Subcutaneous abdominal adipose tissue (tissue), 5 donors: ENCODE results near the gene AK5.

Source experiments
- H3K27ac ChIP-seq: one replicate; pipeline ENCODE4 v1.7.0; 2013; ENCODE audit warnings: low read depth, mild to moderate bottlenecking, inconsistent platforms, low read length, moderate library complexity
- H3K27me3 ChIP-seq, 5 donors: one replicate each; pipeline ENCODE4 v1.7.0; 2013; ENCODE audit warnings: low read length in 5 of 5, inconsistent platforms in 1 of 5; ENCODE audit not compliant: control insufficient read depth in 5 of 5, insufficient read depth in 4 of 5
- H3K36me3 ChIP-seq, 5 donors: one replicate each; pipeline ENCODE4 v1.7.0; 2013; ENCODE audit warnings: low read length in 5 of 5; ENCODE audit not compliant: control insufficient read depth in 5 of 5, insufficient read depth in 5 of 5
- H3K4me1 ChIP-seq, 5 donors: one replicate each; pipeline ENCODE4 v1.7.0; 2013; ENCODE audit warnings: low read length in 5 of 5, mild to moderate bottlenecking in 3 of 5, moderate library complexity in 1 of 5; ENCODE audit not compliant: control insufficient read depth in 5 of 5, insufficient read depth in 5 of 5
- H3K4me3 ChIP-seq, 5 donors: one replicate each; pipeline ENCODE4 v1.7.0; 2013; ENCODE audit warnings: low read length in 5 of 5, low read depth in 1 of 5
- H3K9ac ChIP-seq, 5 donors: one replicate each; pipeline ENCODE4 v1.7.0; 2013; ENCODE audit warnings: low read length in 5 of 5, mild to moderate bottlenecking in 4 of 5, moderate library complexity in 3 of 5
- H3K9me3 ChIP-seq, 5 donors: one replicate each; pipeline ENCODE4 v1.7.0; 2013; ENCODE audit warnings: low read length in 5 of 5; ENCODE audit not compliant: control insufficient read depth in 5 of 5
- donor health status: healthy.
- donor health status: healthy.
- donor health status: healthy.
- donor health status: healthy.
- donor health status: healthy.

Gene AK5

DNA sequence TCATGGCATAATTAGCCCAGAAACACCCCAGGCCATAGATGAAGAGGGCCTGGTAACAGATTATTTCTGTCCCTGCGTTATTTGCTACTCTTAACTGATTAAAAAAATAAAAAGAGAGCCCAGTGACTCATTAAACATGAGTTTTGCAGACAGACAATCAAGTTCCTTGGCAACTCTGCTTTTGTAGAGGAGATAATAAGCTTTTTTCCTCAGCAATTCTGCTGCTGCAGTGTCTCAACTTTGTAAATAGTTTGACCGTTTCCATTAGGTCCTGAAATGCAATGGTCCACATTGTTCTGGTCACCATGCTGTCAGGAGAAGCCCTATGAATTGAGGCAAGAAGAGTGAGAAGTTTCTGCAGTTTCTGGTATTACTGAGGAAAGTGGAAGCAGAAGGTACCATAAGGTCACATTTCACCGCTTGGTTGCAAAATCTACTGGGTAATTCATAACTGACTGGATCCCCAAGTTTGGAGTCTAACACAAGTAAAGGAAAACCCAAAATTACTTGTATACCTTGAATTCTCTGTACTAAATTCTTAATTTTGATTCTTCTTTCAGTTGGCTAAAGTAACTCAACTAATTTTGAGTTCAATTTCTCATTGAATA is 261.1 kb downstream of the AK5 start:
- H3K4me1 ChIP-seq = peaks cover 0 to 7% (median 0%) of the 10 kb centered on the region in 5 donors
- H3K9ac ChIP-seq = no peak overlapping the region
- no peak overlapping the region for H3K4me3 ChIP-seq
- H3K27ac ChIP-seq = no peak overlapping the region
- no peaks in the 10 kb centered on the region for H3K9me3 ChIP-seq
- H3K27me3 ChIP-seq = no peaks in the 10 kb centered on the region
- no peaks in the 10 kb centered on the region for H3K36me3 ChIP-seq

DNA sequence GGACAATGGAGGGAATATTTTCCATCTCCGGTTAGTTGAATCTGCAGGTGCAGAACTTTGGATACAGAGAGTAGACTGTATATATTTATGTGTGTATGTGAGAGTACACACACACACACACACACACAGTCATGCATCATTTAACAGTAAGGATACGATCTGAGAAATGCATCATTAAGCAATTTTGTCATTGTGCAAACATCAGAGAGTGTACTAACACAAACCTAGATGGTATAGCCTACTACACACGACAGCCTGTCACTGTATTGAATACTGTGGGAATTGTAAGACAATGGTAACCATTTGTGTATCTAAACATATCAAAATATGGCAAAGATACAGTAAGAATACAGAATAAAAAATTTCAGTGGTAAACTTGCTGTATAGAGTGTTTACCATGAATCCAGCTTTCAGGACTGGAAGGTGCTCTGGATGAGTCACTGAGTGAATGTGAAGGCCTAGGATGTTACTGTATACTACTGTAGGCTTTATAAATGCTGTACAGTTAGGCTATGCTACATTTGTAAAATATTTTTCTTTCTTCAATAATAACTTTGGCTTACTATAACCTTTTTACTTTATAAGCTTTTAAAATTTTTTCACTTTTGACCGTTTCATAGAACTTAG is 262.1 kb downstream of the AK5 start:
- H3K4me1 ChIP-seq = peaks cover 0 to 7% (median 3%) of the 10 kb centered on the region in 5 donors
- no peak overlapping the region for H3K4me3 ChIP-seq
- no peaks in the 10 kb centered on the region for H3K27me3 ChIP-seq
- no peaks in the 10 kb centered on the region for H3K9me3 ChIP-seq
- no peak overlapping the region for H3K27ac ChIP-seq
- H3K9ac ChIP-seq = no peak overlapping the region
- no peaks in the 10 kb centered on the region for H3K36me3 ChIP-seq

DNA sequence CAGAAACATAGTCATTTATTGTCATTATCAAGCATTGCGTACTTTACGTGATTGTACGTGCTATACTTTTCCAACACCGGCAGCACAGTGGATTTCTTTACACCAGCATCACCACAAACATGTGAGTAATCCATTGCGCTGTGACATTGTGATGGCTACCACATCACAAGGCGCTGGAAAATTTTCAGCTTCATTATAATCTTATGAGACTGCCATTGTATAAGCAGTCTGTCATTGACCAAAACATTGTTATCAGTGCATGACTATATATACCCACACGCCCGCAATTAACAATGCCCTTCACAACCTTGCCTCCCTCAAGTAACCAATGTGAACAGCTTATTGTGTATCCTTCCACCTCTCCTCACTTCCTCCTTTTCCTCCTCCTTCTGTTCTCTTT is 263.0 kb downstream of the AK5 start:
- Histone ChIP-seq H3K9me3 (no peaks in the 10 kb centered on the region), H3K36me3 (no peaks in the 10 kb centered on the region), H3K27me3 (no peaks in the 10 kb centered on the region), H3K4me3 (no peak overlapping the region), H3K9ac (no peak overlapping the region), H3K27ac (no peak overlapping the region), H3K4me1 (peaks cover 0 to 7% (median 0%) of the 10 kb centered on the region in 5 donors)

DNA sequence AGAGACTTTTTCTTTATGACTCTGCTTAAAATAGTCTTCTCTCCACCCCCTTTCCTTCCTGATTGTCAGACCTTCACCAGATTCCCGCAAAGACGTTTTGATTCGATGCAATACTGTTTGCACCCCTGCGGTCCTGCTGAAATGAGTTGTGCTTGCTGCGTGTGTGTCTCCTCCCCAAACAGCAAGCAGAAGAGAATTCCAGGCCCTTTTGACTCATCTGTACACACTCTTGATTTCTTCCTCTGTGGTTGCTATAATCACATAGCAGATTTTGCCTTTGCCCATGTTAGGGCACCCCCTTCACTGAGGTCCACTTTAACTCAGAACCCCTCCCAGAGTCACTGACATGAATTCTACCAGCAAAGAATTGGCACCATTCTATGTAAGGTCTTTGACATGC is 264.2 kb downstream of the AK5 start:
- Histone ChIP-seq H3K36me3 (no peaks in the 10 kb centered on the region), H3K4me3 (no peak overlapping the region), H3K27me3 (no peaks in the 10 kb centered on the region), H3K9ac (no peak overlapping the region), H3K4me1 (peaks cover 0 to 4% (median 0%) of the 10 kb centered on the region in 5 donors), H3K27ac (no peak overlapping the region), H3K9me3 (no peaks in the 10 kb centered on the region)

DNA sequence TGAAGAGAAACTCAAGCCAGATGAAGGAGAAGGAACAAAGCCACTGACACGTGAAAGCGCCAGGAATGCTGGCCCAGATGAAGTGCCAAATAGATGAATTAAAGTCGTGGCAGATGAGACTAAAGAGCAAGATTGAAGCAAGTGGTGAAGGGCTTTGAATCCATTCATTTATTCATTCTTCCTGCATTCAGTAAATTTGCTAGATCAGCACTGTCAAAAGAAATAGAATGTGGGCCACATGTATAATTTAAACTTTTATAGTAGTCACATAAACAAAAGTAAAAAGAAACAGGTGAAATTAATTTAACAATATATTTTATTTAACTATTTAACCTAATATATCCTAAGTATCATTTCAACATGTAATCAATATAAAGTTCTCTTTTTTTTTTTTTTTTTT is 265.1 kb downstream of the AK5 start:
- Histone ChIP-seq H3K9me3 (no peaks in the 10 kb centered on the region), H3K4me1 (peaks cover 0 to 4% (median 0%) of the 10 kb centered on the region in 5 donors), H3K27ac (no peak overlapping the region), H3K36me3 (no peaks in the 10 kb centered on the region), H3K9ac (no peak overlapping the region), H3K27me3 (no peaks in the 10 kb centered on the region), H3K4me3 (no peak overlapping the region)

DNA sequence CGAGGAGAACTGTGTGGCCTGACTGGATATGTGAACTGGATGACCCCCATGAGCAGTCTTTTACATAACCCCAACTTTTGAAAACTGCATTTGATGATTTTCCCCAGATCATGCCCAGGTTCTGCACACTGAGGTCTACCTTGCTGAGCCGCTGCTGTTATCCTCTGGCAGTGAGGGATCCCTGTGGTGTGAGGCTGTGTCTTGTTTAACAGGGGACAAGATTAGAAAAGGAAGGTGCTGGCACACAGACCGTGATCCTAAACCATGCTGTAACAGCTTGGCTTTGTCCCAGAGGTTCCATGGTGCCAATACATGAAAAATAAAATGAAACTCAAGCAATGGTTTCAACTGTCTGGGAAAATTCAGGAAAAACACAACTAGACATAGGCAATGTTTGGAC is 266.5 kb downstream of the AK5 start:
- H3K27me3 ChIP-seq = no peaks in the 10 kb centered on the region
- no peak overlapping the region for H3K4me3 ChIP-seq
- H3K9ac ChIP-seq = no peak overlapping the region
- H3K36me3 ChIP-seq = no peaks in the 10 kb centered on the region
- H3K9me3 ChIP-seq = no peaks in the 10 kb centered on the region
- no peak overlapping the region for H3K27ac ChIP-seq
- peaks cover 0 to 4% (median 0%) of the 10 kb centered on the region in 5 donors for H3K4me1 ChIP-seq

DNA sequence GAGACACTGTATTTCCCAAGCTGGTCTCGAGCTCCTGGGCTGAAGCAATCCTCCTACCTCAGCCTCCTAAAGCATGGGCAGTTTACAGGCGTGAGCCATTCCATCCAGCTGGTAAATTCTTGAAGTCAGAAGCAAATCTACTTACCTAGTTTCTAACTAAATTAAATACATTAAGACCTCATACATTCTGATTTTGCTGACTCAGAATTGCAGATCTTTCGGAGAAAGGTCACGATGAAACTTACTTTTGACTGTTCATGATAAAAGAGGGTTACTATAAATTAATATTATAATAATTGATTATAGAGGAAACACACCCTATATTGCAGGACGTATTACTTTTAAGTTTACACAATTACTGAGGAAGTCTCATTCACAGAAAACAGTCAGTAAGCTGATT is 268.3 kb downstream of the AK5 start:
- H3K27ac ChIP-seq = no peak overlapping the region
- H3K36me3 ChIP-seq = no peaks in the 10 kb centered on the region
- H3K4me3 ChIP-seq = no peak overlapping the region
- H3K9me3 ChIP-seq = no peaks in the 10 kb centered on the region
- peaks cover 0 to 4% (median 0%) of the 10 kb centered on the region in 5 donors for H3K4me1 ChIP-seq
- H3K27me3 ChIP-seq = no peaks in the 10 kb centered on the region
- H3K9ac ChIP-seq = no peak overlapping the region

DNA sequence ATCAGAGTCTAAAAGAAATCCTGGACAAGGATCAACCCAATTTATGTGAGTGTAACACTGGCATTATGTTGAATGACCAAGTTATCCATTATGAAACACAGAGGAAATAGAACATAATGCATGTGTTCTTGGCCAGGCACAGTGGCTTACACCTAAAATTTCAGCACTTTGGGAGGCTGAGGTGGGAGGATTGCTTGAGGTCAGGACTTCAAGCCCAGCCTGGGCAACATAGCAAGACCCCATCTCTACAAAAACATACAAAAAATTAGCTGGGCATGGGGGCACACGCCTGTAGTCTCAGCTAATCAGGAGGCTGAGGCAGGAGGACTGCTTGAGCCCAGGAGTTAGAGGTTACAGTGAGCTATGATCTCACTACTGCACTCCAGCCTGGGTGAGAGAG is 270.8 kb downstream of the AK5 start:
- Histone ChIP-seq H3K27me3 (no peaks in the 10 kb centered on the region), H3K4me1 (peaks cover 0 to 4% (median 0%) of the 10 kb centered on the region in 5 donors), H3K9ac (no peak overlapping the region), H3K36me3 (no peaks in the 10 kb centered on the region), H3K9me3 (no peaks in the 10 kb centered on the region), H3K4me3 (no peak overlapping the region), H3K27ac (no peak overlapping the region)

DNA sequence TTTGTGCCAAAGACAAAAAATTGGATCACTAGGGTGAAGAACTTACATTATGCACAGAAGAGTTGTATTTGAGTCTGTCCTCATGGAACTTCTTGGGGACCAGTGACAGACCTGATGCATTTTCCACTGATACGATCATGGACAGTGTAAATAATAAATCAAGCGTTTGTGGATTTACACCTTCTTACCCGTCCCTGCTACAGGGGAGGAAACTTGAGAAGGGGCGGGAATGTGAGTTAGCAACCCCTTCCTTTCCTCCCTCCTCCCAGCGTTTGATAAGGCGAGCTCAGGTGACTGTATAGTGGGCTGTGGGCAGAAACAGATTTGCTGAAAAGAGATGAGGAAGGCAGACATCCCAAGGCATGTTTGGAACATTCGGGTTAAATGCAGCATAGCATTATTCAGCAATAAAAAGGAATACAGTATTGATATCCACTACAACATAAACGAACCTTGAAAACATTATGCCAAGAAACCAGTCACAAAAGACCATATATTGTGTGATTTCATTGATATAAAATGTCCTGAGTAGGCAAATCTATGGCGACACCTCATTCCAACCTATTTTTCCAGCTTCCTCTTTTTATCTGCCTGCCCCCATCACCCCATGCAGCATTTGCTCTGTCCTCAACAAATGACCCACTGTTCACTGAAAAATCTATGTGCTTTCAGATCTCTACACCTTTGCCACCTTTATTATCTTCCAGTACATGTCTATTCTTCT is 271.9 kb downstream of the AK5 start:
- Histone ChIP-seq H3K36me3 (peaks cover 0 to 2% (median 0%) of the 10 kb centered on the region in 5 donors), H3K9ac (no peak overlapping the region), H3K4me1 (no peaks in the 10 kb centered on the region), H3K4me3 (no peak overlapping the region), H3K27me3 (no peaks in the 10 kb centered on the region), H3K9me3 (peaks cover 0 to 2% (median 0%) of the 10 kb centered on the region in 5 donors), H3K27ac (no peak overlapping the region)

DNA sequence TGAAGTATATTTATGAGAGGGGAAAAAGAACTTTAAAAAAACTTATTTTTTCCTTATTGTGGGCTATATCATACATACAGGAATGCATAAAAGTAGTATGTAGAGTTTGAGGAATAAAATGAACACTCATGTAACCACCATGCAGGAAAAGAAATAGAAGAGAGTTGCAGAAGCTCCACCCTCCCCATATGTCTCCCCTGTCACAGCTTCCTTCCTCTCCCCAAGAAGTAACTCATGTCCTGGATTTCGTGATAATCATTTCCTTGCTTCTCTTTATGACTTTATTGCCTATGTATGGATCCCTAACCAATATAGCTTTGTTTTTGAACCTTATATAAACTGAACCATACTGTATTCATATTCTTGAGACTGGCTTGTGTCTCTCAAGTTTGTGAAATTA is 274.2 kb downstream of the AK5 start:
- H3K4me3 ChIP-seq = no peak overlapping the region
- no peaks in the 10 kb centered on the region for H3K4me1 ChIP-seq
- H3K27ac ChIP-seq = no peak overlapping the region
- peaks cover 0 to 13% (median 3%) of the 10 kb centered on the region in 5 donors for H3K36me3 ChIP-seq
- peaks cover 0 to 2% (median 0%) of the 10 kb centered on the region in 5 donors for H3K9me3 ChIP-seq
- H3K9ac ChIP-seq = no peak overlapping the region
- H3K27me3 ChIP-seq = no peaks in the 10 kb centered on the region
